Measurements from ENCODE around the gene GATB.

- TF ChIP-seq EGR2 (tag by site-specific recombination; IDR thresholded peaks at IDR 0.05; ENCODE audit: low read depth) (no peak), ZNF302 (tag by site-specific recombination; IDR thresholded peaks at IDR 0.05; ENCODE audit: low read depth) (no peak), ZNF654 (tag by site-specific recombination; IDR thresholded peaks at IDR 0.05; ENCODE audit: low read depth) (no peak), ZNF280D (tag by site-specific recombination; IDR thresholded peaks at IDR 0.05) (no peak)
- TF ChIP-seq, protein P1, sequence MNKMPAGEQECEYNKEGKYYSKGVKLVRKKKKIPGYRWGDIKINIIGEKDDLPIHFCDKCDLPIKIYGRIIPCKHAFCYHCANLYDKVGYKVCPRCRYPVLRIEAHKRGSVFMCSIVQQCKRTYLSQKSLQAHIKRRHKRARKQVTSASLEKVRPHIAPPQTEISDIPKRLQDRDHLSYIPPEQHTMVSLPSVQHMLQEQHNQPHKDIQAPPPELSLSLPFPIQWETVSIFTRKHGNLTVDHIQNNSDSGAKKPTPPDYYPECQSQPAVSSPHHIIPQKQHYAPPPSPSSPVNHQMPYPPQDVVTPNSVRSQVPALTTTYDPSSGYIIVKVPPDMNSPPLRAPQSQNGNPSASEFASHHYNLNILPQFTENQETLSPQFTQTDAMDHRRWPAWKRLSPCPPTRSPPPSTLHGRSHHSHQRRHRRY (tag by site-specific recombination; IDR thresholded peaks at IDR 0.05): no peak
These were observed 60.1 kb downstream of the GATB start for GRCh38 chr4:151700566-151701316.

Data from HEK293 (cell line).